Upper lobe of left lung (tissue), 6 donors: ENCODE measurements around the gene OTX2. TPM values are rescaled to one million over a fixed set of nuclear protein-coding genes. Genes with fewer than 3 reads are reported as not detected.

Source experiments
- ATAC-seq, 2 donors: fragments of 200-7000 bp; cut with Tn5 transposase; one replicate each; pipeline ENCODE4 v1.9.1; 2022; ENCODE audit warnings: mild to moderate bottlenecking in 2 of 2, moderate library complexity in 2 of 2; ENCODE audit not compliant: low FRiP score in 2 of 2
- DNase-seq, 2 donors: peaks; one replicate each; pipeline ENCODE4 v3.0.0-alpha.2; 2019 to 2020
- H3K27ac ChIP-seq, 4 donors: fragments of 200-600 bp; sonication (generic); one replicate each; pipeline ENCODE4 v1.5.1; 2016 to 2019
- H3K27me3 ChIP-seq, 4 donors: fragments of 200-600 bp; sonication (generic); one replicate each; pipeline ENCODE4 v1.5.1; 2017 to 2019
- H3K36me3 ChIP-seq, 4 donors: fragments of 200-600 bp; sonication (generic); one replicate each; pipeline ENCODE4 v1.5.1; 2016 to 2019
- H3K4me1 ChIP-seq, 4 donors: fragments of 200-600 bp; sonication (generic); one replicate each; pipeline ENCODE4 v1.5.1; 2018 to 2019
- H3K4me3 ChIP-seq, 4 donors: fragments of 200-600 bp; sonication (generic); one replicate each; pipeline ENCODE4 v1.5.1; 2017 to 2019; ENCODE audit warnings: mild to moderate bottlenecking in 2 of 4, moderate library complexity in 1 of 4
- H3K9me3 ChIP-seq, 4 donors: fragments of 200-600 bp; sonication (generic); one replicate each; pipeline ENCODE4 v1.5.1; 2018 to 2019
- CTCF ChIP-seq, 6 experiments: fragments of 450-650 bp in 4 of 6; fragments of 200-600 bp in 2 of 6; sonication (generic) in 2 of 6; IDR thresholded peaks; one replicate each; pipeline ENCODE4 v1.5.1; 2016 to 2019; ENCODE audit warnings: antibody characterized with exemption in 6 of 6
- EP300 ChIP-seq, 4 donors: sonication (generic); formaldehyde crosslinking; IDR thresholded peaks; one replicate each; pipeline ENCODE4 v1.5.1; 2017; ENCODE audit warnings: antibody characterized with exemption in 4 of 4, control low read depth in 2 of 4
- POLR2A ChIP-seq, 4 donors: fragments of 450-650 bp; IDR thresholded peaks; one replicate each; pipeline ENCODE4 v1.5.1; 2016 to 2017; ENCODE audit warnings: antibody characterized with exemption in 4 of 4, mild to moderate bottlenecking in 2 of 4
- POLR2AphosphoS5 ChIP-seq, 2 donors: sonication (generic); formaldehyde crosslinking; IDR thresholded peaks; one replicate each; pipeline ENCODE4 v1.5.1; 2017; ENCODE audit warnings: antibody characterized with exemption in 2 of 2
- WGBS, 2 donors: methylation state at CpG; one replicate each; pipeline ENCODE4 v1.1.5; 2017 to 2018; 5-methylcytosine and 5-hydroxymethylcytosine counted together
- total RNA-seq, 6 donors: library from RNA; depleted of rRNA in 4 of 6; stranded (reverse); fragments of >200 nt in 4 of 6; gene quantifications; one replicate each; pipeline versions ENCODE4 v1.1.0 to v1.2.1, GENCODE V29; 2016 to 2021
- donor health status: DM: no; HTN: no; CAD: no; lungs with moderate emphysema.
- donor health status: DM: no; HTN: yes; CAD: no; lungs with severe emphysema.

Gene OTX2
- total RNA-seq, 6 donors from 2014 or later, result not detected

GRCh38 chr14:56814519-56814959, 4.3 kb upstream of the OTX2 start:
- Histone ChIP-seq H3K36me3 (no peaks in the 10 kb centered on the region), H3K27ac (no peak overlapping the region), H3K9me3 (peaks cover 0 to 5% (median 0%) of the 10 kb centered on the region in 4 donors), H3K4me1 (peaks cover 0 to 5% (median 0%) of the 10 kb centered on the region in 4 donors), H3K4me3 (no peak overlapping the region), H3K27me3 (peaks cover 0 to 55% (median 22%) of the 10 kb centered on the region in 4 donors)
- ATAC-seq, result no peak
- DNase-seq, result no peak
- WGBS, 2 donors, result 6 to 9% methylated on average over 7 of the region's 7 CpGs
- TF ChIP-seq CTCF (IDR thresholded peaks at IDR 0.05) (no peak), POLR2AphosphoS5 (IDR thresholded peaks at IDR 0.05) (no peak), EP300 (IDR thresholded peaks at IDR 0.05) (no peak), POLR2A (IDR thresholded peaks at IDR 0.05) (no peak)

- ATAC-seq, result no peak
- Histone ChIP-seq H3K9me3 (peaks cover 0 to 8% (median 0%) of the 10 kb centered on the region in 4 donors), H3K36me3 (no peaks in the 10 kb centered on the region), H3K4me3 (no peak overlapping the region), H3K4me1 (peaks cover 0 to 19% (median 8%) of the 10 kb centered on the region in 4 donors), H3K27ac (no peak overlapping the region), H3K27me3 (peaks cover 0 to 68% (median 36%) of the 10 kb centered on the region in 4 donors)
- WGBS, 2 donors, result 3 to 10% methylated on average over 3 of the region's 3 CpGs
- TF ChIP-seq POLR2A (IDR thresholded peaks at IDR 0.05) (no peak), CTCF (IDR thresholded peaks at IDR 0.05) (no peak), EP300 (IDR thresholded peaks at IDR 0.05) (no peak), POLR2AphosphoS5 (IDR thresholded peaks at IDR 0.05) (no peak)
- no peak for DNase-seq
These were observed 2.9 kb upstream of the OTX2 start for GRCh38 chr14:56813143-56813551.

GRCh38 chr14:56812364-56813141, 2.3 kb upstream of the OTX2 start:
- 8% methylated on average over 22 to 25 of the region's 25 CpGs for WGBS, 2 donors
- peaks cover 0 to 8% (median under 1%) of the 10 kb centered on the region in 4 donors for H3K9me3 ChIP-seq
- peaks cover 0 to 74% (median 40%) of the 10 kb centered on the region in 4 donors for H3K27me3 ChIP-seq
- no peak for DNase-seq
- TF ChIP-seq POLR2AphosphoS5 (IDR thresholded peaks at IDR 0.05) (no peak), EP300 (IDR thresholded peaks at IDR 0.05) (no peak), CTCF (IDR thresholded peaks at IDR 0.05) (no peak), POLR2A (IDR thresholded peaks at IDR 0.05) (no peak)
- no peak for ATAC-seq
- no peak overlapping the region for H3K4me3 ChIP-seq
- H3K4me1 ChIP-seq, result peaks cover 0 to 25% (median 8%) of the 10 kb centered on the region in 4 donors
- H3K36me3 ChIP-seq, result no peaks in the 10 kb centered on the region
- H3K27ac ChIP-seq, result no peak overlapping the region

- H3K27ac ChIP-seq, result no peak overlapping the region
- WGBS, 2 donors, result 10 to 11% methylated on average over 15 to 22 of the region's 39 CpGs
- no peaks in the 10 kb centered on the region for H3K36me3 ChIP-seq
- peak in 1 of 2 donors; percentile 76 for DNase-seq
- ATAC-seq, result no peak
- peaks cover 0 to 73% (median 40%) of the 10 kb centered on the region in 4 donors for H3K27me3 ChIP-seq
- peaks cover 0 to 8% (median 2%) of the 10 kb centered on the region in 4 donors for H3K9me3 ChIP-seq
- H3K4me3 ChIP-seq, result no peak overlapping the region
- H3K4me1 ChIP-seq, result peaks cover 0 to 28% (median 8%) of the 10 kb centered on the region in 4 donors
- TF ChIP-seq POLR2A (IDR thresholded peaks at IDR 0.05) (no peak), CTCF (IDR thresholded peaks at IDR 0.05) (no peak), EP300 (IDR thresholded peaks at IDR 0.05) (no peak), POLR2AphosphoS5 (IDR thresholded peaks at IDR 0.05) (no peak)
These were observed 1.5 kb upstream of the OTX2 start for GRCh38 chr14:56811593-56812363.
